ENCODE data around the gene TAF10.

TAF10 gene

DNA sequence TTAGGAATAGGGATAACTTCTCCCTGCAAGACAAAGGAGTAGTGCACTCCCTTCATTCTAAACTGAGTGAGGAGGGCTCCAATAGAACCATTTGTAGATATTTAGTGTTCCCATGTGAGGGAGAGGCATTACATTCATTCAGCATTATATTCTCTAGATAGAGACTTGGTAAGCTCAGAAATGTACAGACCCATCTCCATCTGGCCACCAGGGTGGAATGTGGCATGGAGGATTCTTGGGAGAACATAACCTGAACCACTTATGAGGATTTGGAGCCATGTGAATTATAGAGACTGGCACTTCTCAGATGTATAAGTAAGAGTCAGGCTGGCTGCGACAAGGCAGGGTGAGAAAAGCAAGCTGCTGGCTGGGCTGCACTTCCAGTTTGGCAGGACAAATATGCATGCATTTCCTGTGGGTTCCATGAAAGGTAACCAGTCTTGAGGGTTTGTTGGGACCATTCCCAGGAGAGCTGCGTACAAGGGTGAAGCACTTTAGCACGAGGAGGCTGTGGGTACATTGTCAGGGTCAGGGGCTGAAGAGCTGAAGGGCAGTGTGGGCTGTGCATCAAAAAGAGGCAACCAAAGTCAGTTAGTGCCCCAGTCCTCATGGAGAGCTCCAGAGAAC is 17.8 kb downstream of the TAF10 start:
- Histone ChIP-seq H3K9ac (ENCODE audit: low read length in 2 of 2) (no peak overlapping the region), H3K9me3 (ENCODE audit: control insufficient read depth in 2 of 2, low read length in 2 of 2) (no peaks in the 10 kb centered on the region), H3K4me3 (ENCODE audit: low read length in 2 of 2) (no peak overlapping the region), H3K27me3 (ENCODE audit: control insufficient read depth in 1 of 2, insufficient read depth in 2 of 2, low read length in 2 of 2) (no peaks in the 10 kb centered on the region), H3K27ac (ENCODE audit: low read length) (peak overlapping the region; percentile 76), H3K36me3 (ENCODE audit: control insufficient read depth in 2 of 2, insufficient read depth in 2 of 2, low read length in 2 of 2) (peaks cover 14 to 16% of the 10 kb centered on the region in 2 donors), H3K4me1 (ENCODE audit: control insufficient read depth, insufficient read depth, low read length) (peaks cover 45% of the 10 kb centered on the region)

DNA sequence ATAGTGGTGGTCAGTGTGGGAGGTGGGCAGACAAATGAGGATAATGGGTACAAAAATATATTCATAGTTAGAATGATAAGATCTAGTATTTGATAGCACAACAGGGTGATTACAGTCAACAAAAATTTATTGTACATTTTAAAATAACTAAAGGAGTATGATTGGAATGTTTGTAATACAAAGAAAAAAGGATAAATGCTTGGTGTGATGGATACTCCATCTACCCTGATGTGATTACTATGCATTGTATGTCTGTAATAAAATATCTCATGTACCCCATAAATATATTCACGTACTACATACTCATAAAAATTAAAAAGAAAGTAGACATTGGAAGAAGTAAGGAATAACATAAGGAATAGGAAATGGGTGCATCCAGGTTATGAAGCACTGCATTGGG is 24.0 kb downstream of the TAF10 start:
- Histone ChIP-seq H3K27ac (ENCODE audit: low read length) (peak overlapping the region; percentile 58), H3K36me3 (ENCODE audit: control insufficient read depth in 2 of 2, insufficient read depth in 2 of 2, low read length in 2 of 2) (peaks cover 0 to 5% of the 10 kb centered on the region in 2 donors), H3K4me3 (ENCODE audit: low read length in 2 of 2) (peak overlapping the region in 1 of 2 donors; percentile 36), H3K9me3 (ENCODE audit: control insufficient read depth in 2 of 2, low read length in 2 of 2) (peaks cover 0 to 4% of the 10 kb centered on the region in 2 donors), H3K27me3 (ENCODE audit: control insufficient read depth in 1 of 2, insufficient read depth in 2 of 2, low read length in 2 of 2) (no peaks in the 10 kb centered on the region), H3K4me1 (ENCODE audit: control insufficient read depth, insufficient read depth, low read length) (peaks cover 17% of the 10 kb centered on the region), H3K9ac (ENCODE audit: low read length in 2 of 2) (peak overlapping the region in 1 of 2 donors; percentile 25)

DNA sequence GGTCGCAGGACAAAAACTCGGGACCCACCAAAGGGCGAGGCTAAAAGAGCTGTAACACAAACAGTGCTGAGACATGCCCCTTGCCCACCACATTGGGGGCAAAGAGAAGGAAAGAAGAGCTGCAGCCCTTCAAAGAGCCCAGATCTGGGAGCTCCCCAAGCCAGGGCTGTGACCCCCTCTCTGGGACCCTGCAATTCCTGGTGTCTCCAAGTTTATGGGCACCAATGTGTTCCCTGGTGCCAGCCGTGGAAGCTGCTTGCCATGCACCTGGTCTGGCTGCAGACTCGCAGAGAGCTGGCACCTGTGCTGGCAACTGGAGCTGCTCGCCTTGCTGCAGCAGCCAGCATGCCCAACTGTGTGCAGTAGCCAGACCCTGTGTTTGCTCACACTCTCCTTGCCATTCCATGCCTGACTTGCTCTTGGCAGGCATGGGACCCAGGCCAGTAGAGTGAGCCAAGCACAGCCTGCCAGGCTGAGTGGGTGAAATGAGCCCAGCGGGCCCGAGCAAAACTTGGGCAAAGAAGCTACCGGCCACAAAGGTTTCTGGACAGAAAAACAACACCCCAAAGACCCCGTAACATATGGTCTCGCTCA is 24.6 kb downstream of the TAF10 start:
- Histone ChIP-seq H3K4me3 (ENCODE audit: low read length in 2 of 2) (peak overlapping the region; percentile 36), H3K27ac (ENCODE audit: low read length) (peak overlapping the region; percentile 58), H3K9ac (ENCODE audit: low read length in 2 of 2) (peak overlapping the region; percentile 3 to 25), H3K4me1 (ENCODE audit: control insufficient read depth, insufficient read depth, low read length) (peaks cover 17% of the 10 kb centered on the region), H3K27me3 (ENCODE audit: control insufficient read depth in 1 of 2, insufficient read depth in 2 of 2, low read length in 2 of 2) (no peaks in the 10 kb centered on the region), H3K36me3 (ENCODE audit: control insufficient read depth in 2 of 2, insufficient read depth in 2 of 2, low read length in 2 of 2) (peaks cover 0 to 5% of the 10 kb centered on the region in 2 donors), H3K9me3 (ENCODE audit: control insufficient read depth in 2 of 2, low read length in 2 of 2) (peaks cover 0 to 4% of the 10 kb centered on the region in 2 donors)

DNA sequence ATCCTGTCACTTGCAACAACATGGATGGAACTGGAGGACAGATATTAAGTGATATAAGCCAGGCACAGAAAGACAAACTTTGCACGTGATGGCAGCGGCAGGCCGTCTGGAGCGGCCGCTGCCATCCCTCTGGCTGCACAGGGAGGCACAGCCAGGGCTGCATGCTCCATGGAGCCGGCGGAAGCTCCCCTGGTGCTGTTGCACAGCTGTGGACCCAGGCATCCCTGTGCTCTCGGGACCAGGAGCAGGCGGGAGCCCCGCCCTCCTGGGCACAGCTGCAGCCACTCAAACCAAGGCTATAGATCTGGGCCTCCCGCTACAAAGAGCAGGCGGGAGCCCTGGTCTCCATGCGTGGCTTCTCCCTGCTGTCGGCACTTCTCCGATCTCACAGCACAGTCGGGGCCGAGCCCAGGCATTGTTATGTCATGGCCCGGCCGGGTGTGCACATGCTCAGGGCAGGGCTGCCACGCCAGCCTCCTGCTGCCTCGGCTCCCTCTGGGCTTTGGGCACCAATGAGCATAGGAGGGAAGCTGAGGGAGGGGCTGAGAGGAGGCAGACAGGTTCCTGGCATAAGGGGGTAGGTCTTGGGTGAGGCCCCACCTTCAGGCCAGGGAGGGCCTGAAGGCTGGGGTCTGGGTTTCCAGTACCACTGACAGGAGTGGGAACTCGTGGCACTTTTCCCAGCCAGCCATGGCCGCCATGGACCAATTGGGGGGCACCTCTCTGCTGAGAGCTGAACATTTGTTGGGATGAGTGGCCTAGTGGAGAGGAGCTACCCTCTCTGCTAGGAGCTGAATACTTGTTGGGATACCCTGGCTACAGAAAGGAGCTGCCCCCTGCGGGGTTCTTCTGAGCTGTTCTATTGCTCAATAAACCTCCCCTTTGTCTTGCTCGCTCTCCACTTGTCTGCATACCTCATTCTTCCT is 25.3 kb downstream of the TAF10 start:
- Histone ChIP-seq H3K36me3 (ENCODE audit: control insufficient read depth in 2 of 2, insufficient read depth in 2 of 2, low read length in 2 of 2) (no peaks in the 10 kb centered on the region), H3K27ac (ENCODE audit: low read length) (peak overlapping the region; percentile 58), H3K4me3 (ENCODE audit: low read length in 2 of 2) (peak overlapping the region; percentile 22 to 47), H3K27me3 (ENCODE audit: control insufficient read depth in 1 of 2, insufficient read depth in 2 of 2, low read length in 2 of 2) (no peaks in the 10 kb centered on the region), H3K4me1 (ENCODE audit: control insufficient read depth, insufficient read depth, low read length) (peaks cover 17% of the 10 kb centered on the region), H3K9ac (ENCODE audit: low read length in 2 of 2) (no peak overlapping the region), H3K9me3 (ENCODE audit: control insufficient read depth in 2 of 2, low read length in 2 of 2) (peaks cover 0 to 4% of the 10 kb centered on the region in 2 donors)

DNA sequence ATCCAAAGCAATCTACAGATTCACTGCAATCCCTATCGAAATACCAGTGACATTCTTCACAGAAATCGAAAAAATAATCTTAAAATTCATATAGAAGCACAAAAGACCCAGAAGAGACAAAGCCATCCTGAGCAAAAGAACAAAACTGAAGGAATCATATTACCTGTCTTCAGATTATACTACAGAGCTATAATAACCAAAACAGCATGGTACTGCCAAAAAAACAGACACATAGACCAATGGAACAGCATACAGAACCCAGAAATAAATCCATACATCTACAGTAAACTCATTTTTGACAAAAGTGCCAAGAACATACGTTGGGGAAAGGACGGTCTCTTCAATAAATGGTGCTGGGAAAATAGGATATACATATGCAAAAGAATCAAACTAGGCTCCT is 27.5 kb downstream of the TAF10 start:
- Histone ChIP-seq H3K27ac (ENCODE audit: low read length) (no peak overlapping the region), H3K9me3 (ENCODE audit: control insufficient read depth in 2 of 2, low read length in 2 of 2) (peaks cover 0 to 4% of the 10 kb centered on the region in 2 donors), H3K27me3 (ENCODE audit: control insufficient read depth in 1 of 2, insufficient read depth in 2 of 2, low read length in 2 of 2) (no peaks in the 10 kb centered on the region), H3K36me3 (ENCODE audit: control insufficient read depth in 2 of 2, insufficient read depth in 2 of 2, low read length in 2 of 2) (no peaks in the 10 kb centered on the region), H3K4me3 (ENCODE audit: low read length in 2 of 2) (no peak overlapping the region), H3K4me1 (ENCODE audit: control insufficient read depth, insufficient read depth, low read length) (peaks cover 23% of the 10 kb centered on the region), H3K9ac (ENCODE audit: low read length in 2 of 2) (no peak overlapping the region)

GRCh38 chr11:6583584-6583983 is 28.4 kb downstream of the TAF10 start:
- H3K9me3 ChIP-seq (ENCODE audit: control insufficient read depth in 2 of 2, low read length in 2 of 2) = peaks cover 0 to 4% of the 10 kb centered on the region in 2 donors
- H3K9ac ChIP-seq (ENCODE audit: low read length in 2 of 2) = no peak overlapping the region
- no peaks in the 10 kb centered on the region for H3K27me3 ChIP-seq (ENCODE audit: control insufficient read depth in 1 of 2, insufficient read depth in 2 of 2, low read length in 2 of 2)
- H3K4me3 ChIP-seq (ENCODE audit: low read length in 2 of 2) = no peak overlapping the region
- peaks cover 23% of the 10 kb centered on the region for H3K4me1 ChIP-seq (ENCODE audit: control insufficient read depth, insufficient read depth, low read length)
- H3K36me3 ChIP-seq (ENCODE audit: control insufficient read depth in 2 of 2, insufficient read depth in 2 of 2, low read length in 2 of 2) = no peaks in the 10 kb centered on the region
- H3K27ac ChIP-seq (ENCODE audit: low read length) = no peak overlapping the region

DNA sequence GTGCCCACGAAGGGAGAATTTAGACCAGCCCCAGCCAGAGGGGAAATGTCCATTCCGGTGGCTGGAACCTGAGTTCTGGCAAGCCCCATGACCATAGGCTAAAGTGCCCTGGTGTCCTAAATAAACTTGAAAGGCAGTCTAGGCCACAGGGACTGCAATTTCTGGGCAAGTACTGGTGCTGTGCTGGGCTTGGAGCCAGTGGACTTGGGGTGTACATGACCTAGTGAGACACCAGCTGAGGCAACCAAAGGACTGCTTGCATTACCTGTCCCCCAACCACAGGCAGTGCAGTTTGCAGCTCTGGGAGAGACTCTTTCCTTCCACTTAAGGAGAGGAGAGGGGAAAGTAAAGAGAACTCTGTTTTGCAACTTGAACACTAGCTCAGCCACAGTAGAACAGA is 32.3 kb downstream of the TAF10 start:
- Histone ChIP-seq H3K36me3 (ENCODE audit: control insufficient read depth in 2 of 2, insufficient read depth in 2 of 2, low read length in 2 of 2) (no peaks in the 10 kb centered on the region), H3K27ac (ENCODE audit: low read length) (no peak overlapping the region), H3K27me3 (ENCODE audit: control insufficient read depth in 1 of 2, insufficient read depth in 2 of 2, low read length in 2 of 2) (no peaks in the 10 kb centered on the region), H3K4me1 (ENCODE audit: control insufficient read depth, insufficient read depth, low read length) (peaks cover 25% of the 10 kb centered on the region), H3K9ac (ENCODE audit: low read length in 2 of 2) (no peak overlapping the region), H3K9me3 (ENCODE audit: control insufficient read depth in 2 of 2, low read length in 2 of 2) (peaks cover 0 to 4% of the 10 kb centered on the region in 2 donors), H3K4me3 (ENCODE audit: low read length in 2 of 2) (no peak overlapping the region)

GRCh38 chr11:6578134-6578533 is 33.9 kb downstream of the TAF10 start:
- Histone ChIP-seq H3K36me3 (ENCODE audit: control insufficient read depth in 2 of 2, insufficient read depth in 2 of 2, low read length in 2 of 2) (no peaks in the 10 kb centered on the region), H3K9ac (ENCODE audit: low read length in 2 of 2) (no peak overlapping the region), H3K27ac (ENCODE audit: low read length) (peak overlapping the region; percentile 7), H3K4me3 (ENCODE audit: low read length in 2 of 2) (no peak overlapping the region), H3K4me1 (ENCODE audit: control insufficient read depth, insufficient read depth, low read length) (peaks cover 25% of the 10 kb centered on the region), H3K27me3 (ENCODE audit: control insufficient read depth in 1 of 2, insufficient read depth in 2 of 2, low read length in 2 of 2) (no peaks in the 10 kb centered on the region), H3K9me3 (ENCODE audit: control insufficient read depth in 2 of 2, low read length in 2 of 2) (no peaks in the 10 kb centered on the region)

- H3K4me1 ChIP-seq (ENCODE audit: control insufficient read depth, insufficient read depth, low read length) = peaks cover 34% of the 10 kb centered on the region
- peak overlapping the region; percentile 2 to 23 for H3K4me3 ChIP-seq (ENCODE audit: low read length in 2 of 2)
- H3K9ac ChIP-seq (ENCODE audit: low read length in 2 of 2) = peak overlapping the region; percentile 1 to 66
- peak overlapping the region; percentile 90 for H3K27ac ChIP-seq (ENCODE audit: low read length)
- no peaks in the 10 kb centered on the region for H3K27me3 ChIP-seq (ENCODE audit: control insufficient read depth in 1 of 2, insufficient read depth in 2 of 2, low read length in 2 of 2)
- H3K36me3 ChIP-seq (ENCODE audit: control insufficient read depth in 2 of 2, insufficient read depth in 2 of 2, low read length in 2 of 2) = no peaks in the 10 kb centered on the region
- H3K9me3 ChIP-seq (ENCODE audit: control insufficient read depth in 2 of 2, low read length in 2 of 2) = no peaks in the 10 kb centered on the region
Observed at GRCh38 chr11:6576471-6577373, 35.3 kb downstream of the TAF10 start.

Data from stomach smooth muscle (tissue), 2 donors.